AG09319 (cell line): ENCODE data around the gene SP140.

Source experiments
- DNase-seq: peaks from one replicate; pipeline ENCODE4 v3.0.0-alpha.2; 2010; ENCODE audit warnings: low read depth; ENCODE audit errors: extremely low read depth
- CTCF ChIP-seq: IDR thresholded peaks from 2 replicates; pipeline ENCODE4 v1.5.1; 2011; ENCODE audit warnings: low read depth, mild to moderate bottlenecking, inconsistent platforms, low read length, moderate library complexity

The SP140 gene

GRCh38 chr2:230312638-230313037, 87.1 kb downstream of the SP140 start:
- TF ChIP-seq CTCF = no peak
- DNase-seq = no peak

GRCh38 chr2:230317366-230317765, 91.8 kb downstream of the SP140 start:
- TF ChIP-seq CTCF = no peak
- DNase-seq = no peak

GRCh38 chr2:230318190-230319121, 92.9 kb downstream of the SP140 start:
- TF ChIP-seq CTCF = no peak
- DNase-seq = no peak

- no peak for TF ChIP-seq CTCF
- DNase-seq = no peak
Observed at GRCh38 chr2:230319211-230319862, 93.8 kb downstream of the SP140 start.

- no peak for TF ChIP-seq CTCF
- no peak for DNase-seq
Observed at GRCh38 chr2:230321031-230321430, 95.5 kb downstream of the SP140 start.

GRCh38 chr2:230322561-230323384, 97.2 kb downstream of the SP140 start:
- TF ChIP-seq CTCF = no peak
- no peak for DNase-seq
